Effector CD4-positive, alpha-beta T cell (primary cell): ENCODE data around the gene BTG4. TPM values are rescaled to one million over a fixed set of nuclear protein-coding genes. Genes with fewer than 3 reads are reported as not detected.

ENCODE experiments used
- DNase-seq: peaks from one replicate; pipeline ENCODE4 v3.0.0-alpha.2; 2020
- total RNA-seq: gene quantifications from one replicate; lab custom pipeline; 2026; lab: John Stamatoyannopoulos, UW

The BTG4 gene
- not detected for total RNA-seq

- DNase-seq: no peak
Measured at GRCh38 chr11:111512296-111513239, at the start of gene BTG4. TSS of gene BTG4 (minus strand) at chr11:111512386. CDS start at chr11:111498776, 13,610 bp downstream.

DNA sequence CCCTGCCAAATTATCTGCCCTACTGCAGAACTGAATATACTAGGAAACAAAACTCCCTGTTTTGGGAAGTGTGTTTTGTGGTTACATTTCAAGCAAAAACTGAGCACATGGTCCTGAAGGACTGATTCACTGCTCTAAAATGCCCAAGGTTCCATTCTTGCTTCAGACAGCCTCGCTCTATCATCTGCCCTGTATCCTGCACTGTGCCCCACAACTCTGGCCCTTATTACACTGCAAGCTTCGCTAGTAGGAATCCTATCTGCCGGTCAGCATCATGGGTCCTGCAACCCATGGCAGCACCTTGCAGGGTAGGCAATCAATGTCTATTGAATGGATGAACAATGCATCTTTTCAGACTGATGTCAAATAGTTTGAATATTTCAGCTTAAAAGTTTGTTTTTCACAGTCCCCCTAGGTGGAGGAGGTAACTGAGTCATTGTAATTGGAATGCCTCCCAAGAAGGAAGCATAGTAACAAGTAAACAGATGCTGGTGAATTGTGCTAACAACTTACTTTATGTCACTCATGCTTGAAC lies 49.7 kb upstream of the BTG4 start:
- no peak for DNase-seq

GRCh38 chr11:111561306-111561705 lies 49.1 kb upstream of the BTG4 start:
- no peak for DNase-seq

DNA sequence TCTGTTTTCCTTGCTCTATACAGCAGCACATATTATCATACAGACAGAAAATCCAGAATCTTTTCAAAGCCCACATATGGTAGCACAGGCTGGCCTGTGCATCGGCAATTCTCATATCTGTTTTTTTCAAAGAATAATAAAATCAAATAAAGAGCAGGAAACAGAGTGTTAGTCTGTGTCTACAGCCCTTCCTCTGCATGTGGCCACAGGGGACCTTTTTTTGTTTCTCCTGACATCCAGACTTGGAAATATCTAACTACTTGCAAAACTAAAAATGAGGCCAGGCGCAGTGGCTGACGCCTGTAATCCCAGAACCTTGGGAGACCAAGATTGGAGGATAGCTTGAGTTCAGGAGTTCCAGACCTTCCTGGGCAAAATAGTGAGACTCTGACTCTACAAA lies 48.6 kb upstream of the BTG4 start:
- DNase-seq: no peak

GRCh38 chr11:111559800-111560464 lies 47.7 kb upstream of the BTG4 start:
- DNase-seq: no peak

DNA sequence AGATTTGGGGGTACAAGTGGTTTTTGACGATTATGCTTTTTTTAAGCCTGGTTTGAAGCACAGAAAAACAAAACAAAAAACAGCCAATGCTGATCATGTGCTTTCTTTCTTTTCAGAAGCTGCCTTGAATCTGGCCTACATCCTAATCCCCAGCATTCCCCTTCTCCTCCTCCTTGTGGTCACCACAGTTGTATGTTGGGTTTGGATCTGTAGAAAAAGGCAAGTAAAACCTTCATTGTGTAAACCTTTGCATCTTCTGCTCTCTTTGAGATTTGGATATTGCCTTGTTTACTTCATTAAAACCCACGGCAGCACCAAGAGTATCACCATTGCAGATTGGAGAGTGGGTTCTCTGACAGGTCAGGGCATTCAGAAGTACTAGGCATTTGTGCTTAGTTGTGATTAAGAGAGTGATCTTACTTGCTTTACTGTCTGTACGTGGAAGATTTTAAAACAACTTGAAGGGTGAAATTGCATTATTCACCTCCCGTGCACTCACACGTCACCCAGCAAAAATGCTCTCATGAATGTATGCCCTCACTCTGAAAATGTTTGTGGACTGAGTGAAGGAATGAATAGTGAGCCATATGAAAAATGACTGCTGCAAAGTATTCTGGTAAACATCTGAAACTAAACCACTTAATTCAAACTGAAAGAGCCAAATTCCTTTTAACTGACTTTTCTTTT lies 45.4 kb upstream of the BTG4 start:
- DNase-seq: no peak

DNA sequence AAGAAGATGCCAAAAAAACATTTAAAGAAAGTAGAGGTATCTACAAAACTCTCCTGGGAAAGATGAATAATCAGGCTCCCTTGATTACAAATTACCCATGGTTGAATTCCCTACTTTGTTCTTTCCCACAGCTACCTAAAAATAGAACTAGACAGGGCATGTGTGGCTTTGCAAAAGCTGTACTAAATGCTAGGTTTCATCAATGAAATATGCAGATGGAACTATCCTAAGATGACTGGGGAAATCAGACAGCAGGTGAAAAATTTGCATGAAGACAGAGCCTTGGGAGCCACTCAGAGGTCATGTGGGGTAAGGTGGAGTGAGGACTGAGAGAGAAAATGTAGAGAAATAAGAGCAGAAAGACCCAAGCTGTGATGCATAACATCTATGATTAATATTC lies 43.1 kb upstream of the BTG4 start:
- no peak for DNase-seq

DNA sequence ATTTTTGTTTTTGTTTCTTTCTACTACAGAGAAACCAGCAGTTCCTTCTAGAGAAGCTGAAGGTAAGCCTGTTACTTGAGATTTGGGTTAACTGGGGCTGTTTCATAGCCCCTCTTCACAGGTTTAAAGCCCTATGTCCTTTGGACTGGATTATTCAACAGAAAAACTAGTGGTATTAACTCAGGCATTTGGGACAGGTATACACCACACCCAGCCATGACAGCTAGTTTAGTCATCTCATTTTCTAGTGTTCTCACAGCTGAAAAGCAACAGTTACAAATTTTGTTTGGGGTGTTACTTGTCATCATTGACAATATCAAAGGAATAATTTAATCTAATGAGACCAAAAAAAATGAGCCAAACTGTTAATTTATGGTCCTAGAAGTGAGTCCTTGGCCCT lies 42.3 kb upstream of the BTG4 start:
- no peak for DNase-seq

DNA sequence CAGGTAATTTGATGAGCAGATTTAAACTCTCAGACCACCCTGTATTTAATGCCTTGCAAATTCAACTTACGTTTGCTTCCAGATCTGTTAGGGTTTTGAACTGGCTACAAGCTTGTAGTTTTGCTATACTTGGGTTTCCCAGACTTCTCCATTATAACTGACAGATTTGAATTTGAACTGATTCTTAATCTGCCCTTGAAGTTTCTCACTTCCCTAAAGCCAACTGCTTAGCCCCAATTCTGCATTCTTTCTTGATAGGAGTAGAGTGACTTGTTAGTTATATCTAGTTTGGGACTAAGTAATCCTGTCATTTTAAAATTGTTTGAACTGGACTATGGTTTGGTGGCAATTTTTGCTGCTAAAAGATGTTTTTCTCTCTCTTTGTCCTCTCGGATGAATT lies 38.1 kb upstream of the BTG4 start:
- no peak for DNase-seq

DNA sequence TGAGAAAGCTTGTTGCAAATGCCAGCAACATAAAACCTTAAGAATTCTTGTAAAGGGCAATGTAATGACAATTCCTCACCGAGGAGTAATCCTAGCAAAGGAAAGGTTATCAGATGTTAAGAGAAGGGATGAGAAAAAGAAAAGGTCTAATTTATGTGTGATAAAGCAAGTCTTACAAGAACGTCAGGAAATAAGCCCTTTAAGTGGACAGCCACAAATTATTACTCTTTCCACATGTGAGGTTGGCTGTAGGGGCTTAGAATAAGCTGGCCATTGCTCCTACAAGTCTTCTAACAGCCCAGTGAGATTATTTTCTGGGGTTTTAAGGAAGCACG lies 37.6 kb upstream of the BTG4 start:
- no peak for DNase-seq

DNA sequence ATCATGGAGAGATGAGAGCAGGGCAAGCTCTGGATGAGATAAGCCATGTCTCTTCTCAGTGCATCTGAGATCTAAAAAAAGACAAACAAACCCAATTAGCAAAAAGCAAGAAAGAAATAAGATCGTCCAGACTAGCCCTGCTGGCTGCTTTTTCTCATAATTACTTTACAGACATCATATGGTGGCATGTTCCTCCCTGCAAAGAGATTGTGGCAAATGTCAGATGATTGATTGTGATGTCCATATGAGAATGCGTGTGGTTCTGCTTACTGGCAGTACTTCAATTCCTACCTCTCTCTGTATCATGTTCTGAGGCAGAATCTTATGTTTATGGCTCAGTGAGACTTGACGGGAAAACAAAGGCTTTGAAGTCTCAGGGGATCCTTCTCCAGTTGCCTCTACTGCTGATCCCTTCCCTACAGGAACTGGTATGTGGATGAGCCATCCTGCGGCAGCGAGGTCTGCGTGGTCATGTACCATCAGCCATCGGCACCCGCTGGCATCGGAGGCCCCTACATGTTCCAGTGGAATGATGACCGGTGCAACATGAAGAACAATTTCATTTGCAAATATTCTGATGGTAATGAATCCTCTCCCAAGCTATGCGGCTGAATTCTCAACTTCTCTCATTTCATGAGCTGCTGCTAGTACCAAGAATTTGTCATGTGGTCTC lies 37.1 kb upstream of the BTG4 start:
- DNase-seq: no peak

GRCh38 chr11:111548525-111548924 lies 36.3 kb upstream of the BTG4 start:
- DNase-seq: no peak

- DNase-seq: no peak
Measured at GRCh38 chr11:111542606-111543275, 30.6 kb upstream of the BTG4 start.

DNA sequence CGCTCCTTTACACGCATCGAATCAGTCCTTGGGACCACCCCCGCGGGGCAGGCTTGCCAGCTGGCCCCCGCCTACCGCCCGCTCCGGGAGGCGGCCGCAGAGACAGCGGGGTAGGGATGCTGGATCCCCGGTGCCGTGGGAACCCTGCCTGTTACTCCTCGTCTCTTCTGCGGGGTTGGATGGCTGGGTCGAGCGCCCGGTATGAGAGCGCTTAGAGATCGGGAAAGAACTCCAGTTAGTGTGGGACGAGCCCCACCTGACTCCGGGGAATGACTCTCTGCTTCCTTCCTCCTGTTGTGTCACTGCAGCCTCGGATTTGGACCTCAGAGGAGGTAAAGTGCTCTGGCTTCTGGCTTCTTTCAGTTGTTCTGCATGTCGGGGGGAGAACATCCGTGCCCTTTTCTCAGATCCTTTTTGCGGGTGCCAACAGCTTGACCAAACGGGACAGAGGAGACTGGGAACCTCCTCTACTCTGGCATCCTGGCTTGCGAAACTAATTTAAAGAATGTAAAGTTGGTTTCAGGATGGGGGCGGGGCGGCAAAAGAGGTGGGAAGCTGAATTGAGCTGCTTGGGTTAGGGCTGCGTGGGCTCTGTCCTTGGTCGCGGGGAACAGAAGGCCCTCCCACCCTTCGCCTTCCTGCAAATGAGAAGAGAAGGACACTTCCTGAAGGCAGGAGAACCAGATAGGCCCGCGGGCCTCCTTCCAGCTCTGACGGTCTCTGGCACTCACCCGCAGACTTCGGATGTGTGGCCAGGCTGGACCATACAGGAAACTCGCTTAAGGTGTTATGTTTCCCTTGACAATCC lies 29.3 kb upstream of the BTG4 start:
- no peak for DNase-seq

GRCh38 chr11:111540937-111541253 lies 28.7 kb upstream of the BTG4 start:
- DNase-seq: no peak

GRCh38 chr11:111540114-111540936 lies 28.1 kb upstream of the BTG4 start, which contains the start of gene LAYN:
TSS of gene LAYN (plus strand) at chr11:111540720. CDS start at chr11:111540844, 124 bp downstream.
- peak; percentile 15 for DNase-seq

GRCh38 chr11:111539426-111540113 lies 27.4 kb upstream of the BTG4 start:
- no peak for DNase-seq

DNA sequence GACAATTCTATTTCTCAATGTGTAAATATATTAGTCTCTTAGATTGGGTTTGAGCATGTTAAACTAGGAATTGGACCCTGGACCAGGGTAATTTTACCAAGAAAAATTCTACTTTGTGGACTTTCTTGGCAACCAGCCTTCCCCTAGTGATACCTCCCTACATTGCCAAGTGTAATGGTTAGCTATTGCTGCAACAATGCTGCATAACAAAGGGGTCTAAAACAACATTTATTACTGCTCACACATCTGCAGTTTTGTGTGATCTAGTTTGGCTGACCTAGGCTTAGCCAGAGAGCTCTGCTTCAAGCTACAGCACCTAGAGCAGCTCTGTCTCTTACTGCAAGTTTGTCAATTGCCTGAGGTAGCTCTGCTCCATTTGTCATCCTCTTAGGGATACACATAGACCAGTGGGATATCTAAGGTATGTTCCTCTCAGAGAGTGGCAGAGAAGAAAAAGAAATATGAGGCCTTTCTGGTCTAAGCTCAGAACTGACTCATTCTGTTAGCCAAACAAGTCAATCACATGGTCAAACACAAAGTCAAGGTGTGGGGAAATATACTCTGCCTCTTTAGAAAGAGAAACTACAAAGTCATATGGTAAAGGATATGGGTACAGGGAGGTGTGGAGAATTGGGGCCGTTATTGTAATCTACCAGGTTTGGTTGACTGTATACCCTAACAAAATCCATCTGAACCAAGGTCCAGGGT lies 26.4 kb upstream of the BTG4 start:
- DNase-seq: no peak

DNA sequence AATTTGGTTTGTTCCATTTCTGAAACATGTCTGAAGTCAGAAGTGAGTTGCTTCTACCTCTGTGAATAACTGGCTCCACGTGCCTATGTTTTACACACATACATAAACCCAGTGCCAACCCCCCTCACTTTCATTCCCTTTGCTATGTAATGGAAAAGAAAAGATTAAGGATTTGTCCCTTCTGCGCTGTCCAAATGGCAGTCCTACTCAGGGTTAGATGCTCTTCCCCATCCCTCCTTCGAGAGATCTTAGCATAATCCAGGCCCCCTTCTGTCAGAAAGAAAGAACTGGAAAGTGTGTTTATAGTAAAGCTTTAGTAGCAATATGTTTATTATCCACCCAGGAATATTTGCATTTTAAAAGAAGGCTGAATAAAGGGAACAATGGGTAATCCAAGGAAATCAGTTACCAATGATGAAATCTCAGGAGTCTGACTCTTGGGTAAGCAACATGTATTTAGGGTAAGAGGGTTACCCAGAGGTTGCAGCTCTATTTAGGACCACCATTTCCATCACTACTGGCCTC lies 25.2 kb upstream of the BTG4 start:
- DNase-seq: no peak
